CD4-positive, alpha-beta T cell (primary cell): ENCODE measurements around the gene CHST14. TPM values are rescaled to one million over a fixed set of nuclear protein-coding genes. Genes with fewer than 3 reads are reported as not detected.

Experiments used
- ATAC-seq: fragments of 200-7000 bp; cut with Tn5 transposase; one replicate; pipeline ENCODE4 v1.10.0; 2022; ENCODE audit warnings: mild to moderate bottlenecking; ENCODE audit not compliant: poor library complexity
- CTCF ChIA-PET: fragments of 350-600 bp; sonication (Branson Sonifier 250); formaldehyde crosslinking; loops from one replicate; lab custom pipeline; 2021; ENCODE audit warnings: antibody characterized with exemption, inconsistent platforms; lab: Charles Lee
- POLR2A ChIA-PET: fragments of 350-600 bp; sonication (Branson Sonifier 250); formaldehyde crosslinking; loops from one replicate; lab custom pipeline; 2021; ENCODE audit warnings: antibody characterized with exemption, inconsistent platforms; lab: Charles Lee
- DNase-seq, 14 experiments: peaks; one replicate each; pipeline ENCODE4 v3.0.0-alpha.2; 2013 to 2020; ENCODE audit warnings: mixed read lengths in 2 of 14
- H3K27ac ChIP-seq, 2 donors: one replicate each; pipeline versions ENCODE4 v1.5.1 to v1.7.0; 2013; ENCODE audit warnings: low read length in 2 of 2, low read depth in 1 of 2, mild to moderate bottlenecking in 1 of 2
- H3K27me3 ChIP-seq, 2 experiments: 1 replicate in 1 of 2; 2 replicates in 1 of 2; pipeline versions ENCODE4 v1.6.1 to v1.7.0; 2013; ENCODE audit warnings: low read length in 2 of 2, control low read depth in 1 of 2, mild to moderate bottlenecking in 1 of 2, moderate library complexity in 1 of 2; ENCODE audit not compliant: insufficient read depth in 2 of 2, control insufficient read depth in 1 of 2
- H3K36me3 ChIP-seq: one replicate; pipeline ENCODE4 v1.6.1; 2013; ENCODE audit warnings: low read length, control low read depth; ENCODE audit not compliant: insufficient read depth
- H3K4me1 ChIP-seq: one replicate; pipeline ENCODE4 v1.6.1; 2013; ENCODE audit warnings: low read length, control low read depth; ENCODE audit not compliant: insufficient read depth
- H3K4me3 ChIP-seq: one replicate; pipeline ENCODE4 v1.5.1; 2013; ENCODE audit warnings: mild to moderate bottlenecking, low read length, moderate library complexity
- H3K9me3 ChIP-seq, 2 experiments: 1 replicate in 1 of 2; 2 replicates in 1 of 2; pipeline versions ENCODE4 v1.6.1 to v1.7.0; 2013; ENCODE audit warnings: low read length in 2 of 2, mild to moderate bottlenecking in 2 of 2, control low read depth in 1 of 2, moderate library complexity in 1 of 2; ENCODE audit not compliant: control insufficient read depth in 1 of 2, insufficient read depth in 1 of 2
- H3K27ac Mint-ChIP-seq: one replicate; pipeline ENCODE4 v1.8.0; 2020; ENCODE audit warnings: mixed read lengths
- H3K27me3 Mint-ChIP-seq: one replicate; pipeline ENCODE4 v1.8.0; 2021; ENCODE audit warnings: mixed read lengths
- H3K36me3 Mint-ChIP-seq: one replicate; pipeline ENCODE4 v1.8.0; 2021; ENCODE audit warnings: low read depth, mixed read lengths
- H3K4me1 Mint-ChIP-seq: one replicate; pipeline ENCODE4 v1.8.0; 2021; ENCODE audit warnings: low read depth, mixed read lengths
- H3K4me3 Mint-ChIP-seq: one replicate; pipeline ENCODE4 v1.8.0; 2020; ENCODE audit warnings: mild to moderate bottlenecking, mixed read lengths
- H3K9me3 Mint-ChIP-seq: one replicate; pipeline ENCODE4 v1.8.0; 2020; ENCODE audit warnings: mixed read lengths
- intact Hi-C, 2 experiments: fragments of 100-400 bp; cut with DNase I in 1 of 2; cut with micrococcal nuclease in 1 of 2; formaldehyde crosslinking; loops; one replicate each; pipeline versions ENCODE4 v1.15.1 to v1.9.0; 2023 to 2025; cut with DNase I, micrococcal nuclease
- total RNA-seq, 174 experiments: library from RNA in 2 of 174; stranded (reverse) in 2 of 174; gene quantifications; one replicate each; pipeline ENCODE4 v1.2.3 and lab custom pipeline; 2021 to 2026
- TF ChIP-seq, protein P1 (sequence below): fragments of 200-600 bp; IDR thresholded peaks from one replicate; pipeline ENCODE4 v1.8.0; 2022; ENCODE audit warnings: antibody characterized with exemption, mild to moderate bottlenecking

CHST14 gene
- total RNA-seq, 2 experiments from 2014 or later = 4.6 to 5.1 TPM

DNA sequence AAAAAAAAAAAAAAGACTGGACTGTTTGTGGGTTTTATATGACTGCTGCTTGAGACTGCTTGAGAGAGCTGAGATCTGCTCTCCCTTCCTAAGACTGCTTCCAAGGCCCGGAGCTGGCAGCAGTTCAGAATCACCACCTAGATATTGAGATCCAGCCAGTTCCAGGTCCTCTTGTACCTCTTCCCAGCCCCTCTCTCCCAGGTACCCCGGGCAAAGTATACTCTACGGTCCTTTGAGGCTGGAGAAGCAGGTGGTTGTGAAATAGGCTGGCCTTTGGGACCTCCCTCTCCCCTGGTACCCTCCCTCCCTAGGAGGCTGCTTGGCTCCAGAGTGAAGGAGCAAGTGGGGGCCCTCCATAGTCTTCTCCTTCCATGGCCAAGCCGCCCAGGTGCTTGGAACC lies 42.6 kb upstream of the CHST14 start:
- Mint-ChIP-seq H3K9me3 (no peaks in the 10 kb centered on the region), H3K4me3 (no peak overlapping the region), H3K27me3 (no peaks in the 10 kb centered on the region), H3K27ac (no peak overlapping the region), H3K36me3 (peaks cover 7% of the 10 kb centered on the region), H3K4me1 (no peaks in the 10 kb centered on the region)
- ATAC-seq (no peak), DNase-seq (no peak)
- H3K36me3 ChIP-seq = peaks cover 2% of the 10 kb centered on the region
- TF ChIP-seq, protein P1, sequence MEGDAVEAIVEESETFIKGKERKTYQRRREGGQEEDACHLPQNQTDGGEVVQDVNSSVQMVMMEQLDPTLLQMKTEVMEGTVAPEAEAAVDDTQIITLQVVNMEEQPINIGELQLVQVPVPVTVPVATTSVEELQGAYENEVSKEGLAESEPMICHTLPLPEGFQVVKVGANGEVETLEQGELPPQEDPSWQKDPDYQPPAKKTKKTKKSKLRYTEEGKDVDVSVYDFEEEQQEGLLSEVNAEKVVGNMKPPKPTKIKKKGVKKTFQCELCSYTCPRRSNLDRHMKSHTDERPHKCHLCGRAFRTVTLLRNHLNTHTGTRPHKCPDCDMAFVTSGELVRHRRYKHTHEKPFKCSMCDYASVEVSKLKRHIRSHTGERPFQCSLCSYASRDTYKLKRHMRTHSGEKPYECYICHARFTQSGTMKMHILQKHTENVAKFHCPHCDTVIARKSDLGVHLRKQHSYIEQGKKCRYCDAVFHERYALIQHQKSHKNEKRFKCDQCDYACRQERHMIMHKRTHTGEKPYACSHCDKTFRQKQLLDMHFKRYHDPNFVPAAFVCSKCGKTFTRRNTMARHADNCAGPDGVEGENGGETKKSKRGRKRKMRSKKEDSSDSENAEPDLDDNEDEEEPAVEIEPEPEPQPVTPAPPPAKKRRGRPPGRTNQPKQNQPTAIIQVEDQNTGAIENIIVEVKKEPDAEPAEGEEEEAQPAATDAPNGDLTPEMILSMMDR = no peak
- H3K27ac ChIP-seq = no peak overlapping the region
- ChIA-PET POLR2A (no interaction called here), CTCF (no interaction called here)
- no peaks in the 10 kb centered on the region for H3K27me3 ChIP-seq
- H3K9me3 ChIP-seq = no peaks in the 10 kb centered on the region
- H3K4me3 ChIP-seq = no peak overlapping the region
- intact Hi-C loops = loop anchor here in 1 of 2 experiments (10.0 kb wide), 2 partner anchors 213 to 743 kb away; no protein-coding TSS in a partner anchor
- no peaks in the 10 kb centered on the region for H3K4me1 ChIP-seq

- H3K4me3 ChIP-seq = no peak overlapping the region
- Mint-ChIP-seq H3K36me3 (peaks cover 7% of the 10 kb centered on the region), H3K4me1 (no peaks in the 10 kb centered on the region), H3K27me3 (no peaks in the 10 kb centered on the region), H3K9me3 (no peaks in the 10 kb centered on the region), H3K4me3 (no peak overlapping the region), H3K27ac (no peak overlapping the region)
- no peak for ATAC-seq
- H3K36me3 ChIP-seq = peaks cover 2% of the 10 kb centered on the region
- H3K9me3 ChIP-seq = no peaks in the 10 kb centered on the region
- no peak for DNase-seq
- H3K27ac ChIP-seq = no peak overlapping the region
- POLR2A ChIA-PET = interaction anchor here (0.9 kb wide), 1 partner anchor 11 kb away, joined by 4 read pairs; the partner anchor contains the start of gene BAHD1
- intact Hi-C loops = loop anchor here in 1 of 2 experiments (10.0 kb wide), 2 partner anchors 214 to 744 kb away; no protein-coding TSS in a partner anchor
- H3K27me3 ChIP-seq = no peaks in the 10 kb centered on the region
- TF ChIP-seq, protein P1 = no peak
- CTCF ChIA-PET = no interaction called here
- no peaks in the 10 kb centered on the region for H3K4me1 ChIP-seq
Measured at GRCh38 chr15:40429068-40429710, 41.6 kb upstream of the CHST14 start.

DNA sequence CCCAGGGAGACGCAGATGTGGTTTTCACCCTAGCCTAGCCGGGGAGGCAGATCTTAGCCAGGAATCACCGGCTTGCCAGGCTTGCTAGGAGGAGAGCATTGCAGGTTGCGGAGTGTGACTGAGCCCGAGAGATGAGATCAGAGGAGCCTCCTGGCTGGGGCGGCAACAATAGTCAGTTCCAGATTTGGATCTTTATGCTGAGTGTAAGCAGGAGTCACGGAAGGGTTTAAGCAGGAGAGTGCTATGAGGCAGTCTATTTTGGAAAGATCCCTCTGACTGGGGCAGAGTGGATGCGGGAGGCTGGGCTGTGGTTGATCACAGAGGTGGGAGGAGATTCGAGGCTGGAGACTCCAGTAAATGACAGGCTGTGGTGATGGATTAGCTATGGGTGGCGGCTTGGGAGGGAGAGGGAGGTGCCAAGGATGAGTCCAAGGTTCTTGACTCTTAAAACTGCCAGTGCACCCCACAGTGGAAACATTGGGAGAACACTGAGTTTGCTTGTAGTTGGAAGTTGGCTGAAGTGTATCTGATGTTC lies 40.4 kb upstream of the CHST14 start:
- H3K36me3 ChIP-seq = peaks cover 2% of the 10 kb centered on the region
- no peaks in the 10 kb centered on the region for H3K27me3 Mint-ChIP-seq
- CTCF ChIA-PET = interaction anchor here (1.2 kb wide), 1 partner anchor 155 kb away, joined by 3 read pairs; no protein-coding TSS in a partner anchor
- intact Hi-C loops = no loop called here
- H3K27ac ChIP-seq = no peak overlapping the region
- no peaks in the 10 kb centered on the region for H3K9me3 Mint-ChIP-seq
- H3K4me3 Mint-ChIP-seq = no peak overlapping the region
- no peak for DNase-seq
- peaks cover 4% of the 10 kb centered on the region for H3K4me1 ChIP-seq
- H3K4me1 Mint-ChIP-seq = peaks cover 5% of the 10 kb centered on the region
- POLR2A ChIA-PET = interaction anchor here (1.1 kb wide), 1 partner anchor 10 kb away, joined by 5 read pairs; the partner anchor contains the start of gene BAHD1
- no peak overlapping the region for H3K4me3 ChIP-seq
- TF ChIP-seq, protein P1 = no peak
- no peaks in the 10 kb centered on the region for H3K27me3 ChIP-seq
- H3K9me3 ChIP-seq = no peaks in the 10 kb centered on the region
- H3K27ac Mint-ChIP-seq = no peak overlapping the region
- ATAC-seq = no peak
- peaks cover 7% of the 10 kb centered on the region for H3K36me3 Mint-ChIP-seq
